Transverse colon (tissue), 4 donors: ENCODE results near the gene MRPL23. TPM values are rescaled to one million over a fixed set of nuclear protein-coding genes. Genes with fewer than 3 reads are reported as not detected.

Experiments used
- DNase-seq: peaks from one replicate; pipeline ENCODE4 v3.0.0-alpha.2; 2019
- H3K27ac ChIP-seq, 4 donors: fragments of 200-600 bp; sonication (generic); 2 replicates each; pipeline ENCODE4 v1.5.1; 2016 to 2018; ENCODE audit warnings: inconsistent platforms in 4 of 4
- H3K27me3 ChIP-seq: fragments of 200-600 bp; sonication (generic); 2 replicates; pipeline ENCODE4 v1.5.1; 2017; ENCODE audit warnings: inconsistent platforms
- H3K36me3 ChIP-seq, 4 donors: fragments of 200-600 bp; sonication (generic); 2 replicates each; pipeline ENCODE4 v1.5.1; 2017 to 2019; ENCODE audit warnings: inconsistent platforms in 4 of 4
- H3K4me1 ChIP-seq, 4 donors: fragments of 200-600 bp; sonication (generic); 2 replicates each; pipeline ENCODE4 v1.5.1; 2017 to 2020; ENCODE audit warnings: inconsistent platforms in 4 of 4
- H3K4me3 ChIP-seq, 4 donors: fragments of 200-600 bp; sonication (generic); 1 replicate in 1 of 4; 2 replicates in 3 of 4; pipeline versions ENCODE4 v1.5.1 to v1.6.1; 2017 to 2019; ENCODE audit warnings: inconsistent platforms in 4 of 4
- H3K9me3 ChIP-seq, 2 donors: fragments of 200-600 bp; sonication (generic); 2 replicates each; pipeline ENCODE4 v1.5.1; 2017 to 2019; ENCODE audit warnings: inconsistent platforms in 2 of 2
- CTCF ChIP-seq, 5 experiments: fragments of 200-600 bp in 3 of 5; fragments of 450-650 bp in 2 of 5; sonication (generic) in 3 of 5; IDR thresholded peaks; 1 replicate in 2 of 5; 2 replicates in 3 of 5; pipeline ENCODE4 v1.5.1; 2016 to 2017; ENCODE audit warnings: antibody characterized with exemption in 5 of 5, inconsistent platforms in 3 of 5, mild to moderate bottlenecking in 2 of 5, moderate library complexity in 1 of 5
- EP300 ChIP-seq: sonication (generic); formaldehyde crosslinking; IDR thresholded peaks from one replicate; pipeline ENCODE4 v1.6.1; 2017; ENCODE audit warnings: antibody characterized with exemption, low read depth
- POLR2A ChIP-seq: fragments of 450-650 bp; IDR thresholded peaks from one replicate; pipeline ENCODE4 v1.6.1; 2016; ENCODE audit warnings: antibody characterized with exemption, mild to moderate bottlenecking, moderate library complexity
- POLR2AphosphoS5 ChIP-seq, 3 donors: sonication (generic); formaldehyde crosslinking; IDR thresholded peaks; one replicate each; pipeline ENCODE4 v1.6.1; 2016; ENCODE audit warnings: antibody characterized with exemption in 3 of 3
- WGBS, 2 donors: methylation state at CpG; one replicate each; pipeline ENCODE4 v1.1.5; 2018; ENCODE audit warnings: low coverage in 1 of 2; 5-methylcytosine and 5-hydroxymethylcytosine counted together
- in situ Hi-C, 4 donors: fragments of 200-750 bp; cut with MboI; loops; one replicate each; pipeline versions ENCODE4 v1.15.0 to v1.15.1; 2017; ENCODE audit warnings: low sequenced_read_pairs in 3 of 4, low pct_ligation_motif_present in 1 of 4, low pct_unique_long_range_greater_than_20kb in 1 of 4
- intact Hi-C: fragments of 100-400 bp; cut with DNase I; formaldehyde crosslinking; loops from one replicate; pipeline ENCODE4 v1.15.1; 2023; ENCODE audit warnings: low total_unique reads
- total RNA-seq, 4 donors: library from RNA; depleted of rRNA; stranded (reverse); fragments of >200 nt; gene quantifications; one replicate each; pipeline ENCODE4 v1.1.0, GENCODE V29; 2016

MRPL23 gene
- total RNA-seq, 4 donors from 2014 or later = 91.7 to 187 (median 127) TPM

- Histone ChIP-seq H3K4me1 (no peaks in the 10 kb centered on the region), H3K4me3 (no peak overlapping the region), H3K27me3 (no peaks in the 10 kb centered on the region), H3K9me3 (no peaks in the 10 kb centered on the region), H3K36me3 (no peaks in the 10 kb centered on the region), H3K27ac (no peak overlapping the region)
- no peak for DNase-seq
- TF ChIP-seq EP300 = no peak
- no peak for TF ChIP-seq POLR2AphosphoS5 (IDR thresholded peaks at IDR 0.05)
- TF ChIP-seq CTCF (IDR thresholded peaks at IDR 0.05) = no peak
- TF ChIP-seq POLR2A = no peak
- intact Hi-C loops (no loop called here), in situ Hi-C loops (no loop called here)
- 77 to 84% methylated on average over 4 to 20 of the region's 22 CpGs for WGBS, 2 donors
Observed at GRCh38 chr11:1923201-1923956, 23.8 kb upstream of the MRPL23 start.

GRCh38 chr11:1924181-1924580 lies 23.0 kb upstream of the MRPL23 start:
- Histone ChIP-seq H3K27ac (no peak overlapping the region), H3K27me3 (no peaks in the 10 kb centered on the region), H3K4me1 (no peaks in the 10 kb centered on the region), H3K9me3 (no peaks in the 10 kb centered on the region), H3K4me3 (no peak overlapping the region), H3K36me3 (no peaks in the 10 kb centered on the region)
- TF ChIP-seq CTCF (IDR thresholded peaks at IDR 0.05) (no peak), POLR2AphosphoS5 (IDR thresholded peaks at IDR 0.05) (no peak), EP300 (no peak), POLR2A (no peak)
- intact Hi-C loops (no loop called here), in situ Hi-C loops (no loop called here)
- DNase-seq = no peak
- 56% methylated on average over 17 of the region's 17 CpGs; no CpG with 5 or more reads in 1 of the 2 donors for WGBS, 2 donors

GRCh38 chr11:1924646-1925372 lies 22.3 kb upstream of the MRPL23 start:
- no peaks in the 10 kb centered on the region for H3K27me3 ChIP-seq
- no peak overlapping the region for H3K27ac ChIP-seq
- H3K36me3 ChIP-seq = no peaks in the 10 kb centered on the region
- H3K4me3 ChIP-seq = no peak overlapping the region
- 78 to 82% methylated on average over 3 to 20 of the region's 21 CpGs for WGBS, 2 donors
- H3K4me1 ChIP-seq = no peaks in the 10 kb centered on the region
- H3K9me3 ChIP-seq = no peaks in the 10 kb centered on the region
- TF ChIP-seq POLR2AphosphoS5 (IDR thresholded peaks at IDR 0.05) = no peak
- no peak for TF ChIP-seq EP300
- TF ChIP-seq POLR2A = no peak
- no peak for TF ChIP-seq CTCF (IDR thresholded peaks at IDR 0.05)
- no peak for DNase-seq
- intact Hi-C loops (no loop called here), in situ Hi-C loops (no loop called here)

GRCh38 chr11:1925373-1926155 lies 21.6 kb upstream of the MRPL23 start:
- WGBS, 2 donors = 86% methylated on average over 20 of the region's 23 CpGs; no CpG with 5 or more reads in 1 of the 2 donors
- Histone ChIP-seq H3K36me3 (no peaks in the 10 kb centered on the region), H3K4me1 (no peaks in the 10 kb centered on the region), H3K27ac (no peak overlapping the region), H3K4me3 (no peak overlapping the region), H3K9me3 (no peaks in the 10 kb centered on the region), H3K27me3 (no peaks in the 10 kb centered on the region)
- in situ Hi-C loops (no loop called here), intact Hi-C loops (no loop called here)
- no peak for DNase-seq
- TF ChIP-seq POLR2A (no peak), CTCF (IDR thresholded peaks at IDR 0.05) (no peak), POLR2AphosphoS5 (IDR thresholded peaks at IDR 0.05) (no peak), EP300 (no peak)
